ENCODE results near the gene UBL7.

DNA sequence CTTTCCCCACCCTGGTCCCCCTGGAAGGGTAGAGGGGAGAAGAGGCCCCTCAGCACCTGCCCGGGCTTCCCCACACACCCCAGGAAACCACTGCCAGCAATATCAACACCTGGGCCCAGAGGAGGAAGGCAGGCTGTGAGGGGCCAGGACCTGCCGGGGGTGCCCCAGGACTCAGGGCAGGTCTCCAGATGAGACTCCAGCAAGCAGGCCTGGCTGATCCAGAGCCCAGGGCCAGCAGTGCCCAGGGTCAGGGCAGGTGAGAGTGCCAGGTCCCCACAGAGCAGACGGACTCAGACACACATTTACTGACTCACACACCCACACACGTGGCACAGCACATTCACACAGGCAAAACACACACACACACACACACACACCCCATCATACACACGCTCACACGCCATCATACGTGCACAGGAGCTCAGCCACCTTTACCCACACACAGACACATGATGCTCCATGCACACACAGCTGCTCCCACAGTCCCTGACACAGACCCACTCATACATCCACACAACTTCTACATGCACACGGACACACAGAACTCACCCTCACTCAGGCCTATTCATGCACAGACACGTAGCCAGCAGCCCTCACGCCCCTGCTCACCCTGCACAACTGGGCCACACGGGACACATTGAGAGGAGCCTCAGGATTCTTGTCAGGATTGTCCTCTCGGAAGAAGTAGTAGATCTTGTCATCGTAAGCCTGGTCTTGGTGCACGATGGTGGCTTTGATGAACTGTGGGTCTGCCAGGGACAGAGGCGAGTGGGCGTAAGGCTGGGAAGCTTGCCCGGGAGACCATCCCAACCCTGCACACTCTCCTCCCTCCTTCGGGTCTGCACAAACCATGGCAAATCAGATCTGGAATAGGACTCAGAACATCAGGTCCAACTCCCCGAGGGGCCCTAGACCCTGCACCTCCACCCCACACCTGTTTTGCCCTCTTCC is 44.7 kb downstream of the UBL7 start:
- TF ChIP-seq, protein P1, sequence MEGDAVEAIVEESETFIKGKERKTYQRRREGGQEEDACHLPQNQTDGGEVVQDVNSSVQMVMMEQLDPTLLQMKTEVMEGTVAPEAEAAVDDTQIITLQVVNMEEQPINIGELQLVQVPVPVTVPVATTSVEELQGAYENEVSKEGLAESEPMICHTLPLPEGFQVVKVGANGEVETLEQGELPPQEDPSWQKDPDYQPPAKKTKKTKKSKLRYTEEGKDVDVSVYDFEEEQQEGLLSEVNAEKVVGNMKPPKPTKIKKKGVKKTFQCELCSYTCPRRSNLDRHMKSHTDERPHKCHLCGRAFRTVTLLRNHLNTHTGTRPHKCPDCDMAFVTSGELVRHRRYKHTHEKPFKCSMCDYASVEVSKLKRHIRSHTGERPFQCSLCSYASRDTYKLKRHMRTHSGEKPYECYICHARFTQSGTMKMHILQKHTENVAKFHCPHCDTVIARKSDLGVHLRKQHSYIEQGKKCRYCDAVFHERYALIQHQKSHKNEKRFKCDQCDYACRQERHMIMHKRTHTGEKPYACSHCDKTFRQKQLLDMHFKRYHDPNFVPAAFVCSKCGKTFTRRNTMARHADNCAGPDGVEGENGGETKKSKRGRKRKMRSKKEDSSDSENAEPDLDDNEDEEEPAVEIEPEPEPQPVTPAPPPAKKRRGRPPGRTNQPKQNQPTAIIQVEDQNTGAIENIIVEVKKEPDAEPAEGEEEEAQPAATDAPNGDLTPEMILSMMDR (IDR thresholded peaks at IDR 0.05): no peak
- no peak for TF ChIP-seq EP300 (IDR thresholded peaks at IDR 0.05; ENCODE audit: low read depth)
- no peak for TF ChIP-seq POLR2A (IDR thresholded peaks at IDR 0.05)
- no peak for TF ChIP-seq POLR2AphosphoS5 (IDR thresholded peaks at IDR 0.05)
